ENCODE data around the gene SYNGR1.
"Not testable (repeated sequence)": the region's sequence is repeated elsewhere in the genome, so short reads cannot be mapped to it uniquely, and the experiment has no call there.

- not testable (repeated sequence) for TF ChIP-seq POLR2A (IDR thresholded peaks at IDR 0.05; ENCODE audit: low read depth, low read length); TAF1 (IDR thresholded peaks at IDR 0.05; ENCODE audit: low read depth, low read length); POLR2AphosphoS5 (IDR thresholded peaks at IDR 0.05; ENCODE audit: low read depth, low read length); POU2F2 (IDR thresholded peaks at IDR 0.05; ENCODE audit: low read depth, low read length); PAX5 (IDR thresholded peaks at IDR 0.05; ENCODE audit: insufficient read depth, low read length, severe bottlenecking); SPI1 (IDR thresholded peaks at IDR 0.05; ENCODE audit: low read depth, low read length)
Observed at GRCh38 chr22:39358197-39358596, 8.4 kb downstream of the SYNGR1 start.
